Measurements from ENCODE around the gene CCL2.

The CCL2 gene

GRCh38 chr17:34220045-34220751, 34.9 kb upstream of the CCL2 start:
- Histone ChIP-seq H3K36me3 (no peaks in the 10 kb centered on the region), H3K27ac (no peak overlapping the region), H3K9me3 (ENCODE audit: severe bottlenecking) (no peaks in the 10 kb centered on the region), H3K4me3 (ENCODE audit: low read depth, low read length) (no peak overlapping the region), H3K27me3 (ENCODE audit: insufficient read depth, low read depth, severe bottlenecking) (peaks cover 53% of the 10 kb centered on the region)
- DNase-seq, result no peak
- no peak for TF ChIP-seq CTCF (IDR thresholded peaks at IDR 0.05; ENCODE audit: low read depth, low read length)

GRCh38 chr17:34220752-34221395, 34.2 kb upstream of the CCL2 start:
- no peak overlapping the region for H3K27ac ChIP-seq
- peaks cover 60% of the 10 kb centered on the region for H3K27me3 ChIP-seq (ENCODE audit: insufficient read depth, low read depth, severe bottlenecking)
- no peaks in the 10 kb centered on the region for H3K36me3 ChIP-seq
- DNase-seq, result no peak
- H3K9me3 ChIP-seq (ENCODE audit: severe bottlenecking), result no peaks in the 10 kb centered on the region
- no peak overlapping the region for H3K4me3 ChIP-seq (ENCODE audit: low read depth, low read length)
- no peak for TF ChIP-seq CTCF (IDR thresholded peaks at IDR 0.05; ENCODE audit: low read depth, low read length)

- H3K9me3 ChIP-seq (ENCODE audit: severe bottlenecking), result no peaks in the 10 kb centered on the region
- TF ChIP-seq CTCF (IDR thresholded peaks at IDR 0.05; ENCODE audit: low read depth, low read length), result no peak
- no peak for DNase-seq
- H3K4me3 ChIP-seq (ENCODE audit: low read depth, low read length), result no peak overlapping the region
- H3K27me3 ChIP-seq (ENCODE audit: insufficient read depth, low read depth, severe bottlenecking), result peaks cover 63% of the 10 kb centered on the region
- H3K27ac ChIP-seq, result no peak overlapping the region
- no peaks in the 10 kb centered on the region for H3K36me3 ChIP-seq
Observed at GRCh38 chr17:34221411-34221810, 33.7 kb upstream of the CCL2 start.

GRCh38 chr17:34222722-34223497, 32.2 kb upstream of the CCL2 start:
- no peak for DNase-seq
- peaks cover 66% of the 10 kb centered on the region for H3K27me3 ChIP-seq (ENCODE audit: insufficient read depth, low read depth, severe bottlenecking)
- no peak overlapping the region for H3K4me3 ChIP-seq (ENCODE audit: low read depth, low read length)
- no peaks in the 10 kb centered on the region for H3K9me3 ChIP-seq (ENCODE audit: severe bottlenecking)
- TF ChIP-seq CTCF (IDR thresholded peaks at IDR 0.05; ENCODE audit: low read depth, low read length), result no peak
- H3K36me3 ChIP-seq, result no peaks in the 10 kb centered on the region
- H3K27ac ChIP-seq, result no peak overlapping the region

GRCh38 chr17:34225046-34225445, 30.0 kb upstream of the CCL2 start:
- no peak for TF ChIP-seq CTCF (IDR thresholded peaks at IDR 0.05; ENCODE audit: low read depth, low read length)
- H3K4me3 ChIP-seq (ENCODE audit: low read depth, low read length), result no peak overlapping the region

More at GRCh38 chr17:34225046-34225445, 30.0 kb upstream of the CCL2 start:
- Histone ChIP-seq H3K27me3 (ENCODE audit: insufficient read depth, low read depth, severe bottlenecking) (peaks cover 67% of the 10 kb centered on the region), H3K36me3 (no peaks in the 10 kb centered on the region), H3K27ac (no peak overlapping the region), H3K9me3 (ENCODE audit: severe bottlenecking) (no peaks in the 10 kb centered on the region)
- no peak for DNase-seq

Data from WERI-Rb-1 (cell line).